Tibial artery (tissue), 4 donors: ENCODE measurements around the gene OMP.

Experiments
- DNase-seq, 2 donors: peaks; one replicate each; pipeline ENCODE4 v3.0.0-alpha.2; 2019
- H3K27ac ChIP-seq, 2 donors: fragments of 200-600 bp; sonication (generic) in 1 of 2; 1 replicate in 1 of 2; 2 replicates in 1 of 2; pipeline ENCODE4 v1.5.1; 2018 to 2019; ENCODE audit warnings: mild to moderate bottlenecking in 1 of 2
- H3K27me3 ChIP-seq, 2 donors: fragments of 200-600 bp; sonication (generic) in 1 of 2; one replicate each; pipeline versions ENCODE4 v1.5.1 to v1.6.0; 2016 to 2019
- H3K36me3 ChIP-seq, 3 donors: fragments of 200-600 bp; sonication (generic) in 2 of 3; one replicate each; pipeline ENCODE4 v1.5.1; 2016 to 2019; ENCODE audit warnings: mild to moderate bottlenecking in 2 of 3
- H3K4me1 ChIP-seq, 4 donors: fragments of 200-600 bp; sonication (generic) in 2 of 4; 1 replicate in 3 of 4; 2 replicates in 1 of 4; pipeline ENCODE4 v1.5.1; 2016 to 2019
- H3K4me3 ChIP-seq, 2 donors: fragments of 200-600 bp; sonication (generic) in 1 of 2; 1 replicate in 1 of 2; 2 replicates in 1 of 2; pipeline ENCODE4 v1.5.1; 2018 to 2019; ENCODE audit warnings: mild to moderate bottlenecking in 2 of 2
- H3K9me3 ChIP-seq, 3 donors: fragments of 200-600 bp; sonication (generic) in 1 of 3; one replicate each; pipeline ENCODE4 v1.5.1; 2016 to 2019
- CTCF ChIP-seq, 2 experiments: fragments of 200-600 bp in 1 of 2; fragments of 450-650 bp in 1 of 2; IDR thresholded peaks; one replicate each; pipeline ENCODE4 v1.5.1; 2017 to 2019; ENCODE audit warnings: antibody characterized with exemption in 2 of 2, mild to moderate bottlenecking in 1 of 2, moderate library complexity in 1 of 2
- intact Hi-C: fragments of 100-400 bp; cut with DNase I; formaldehyde crosslinking; loops from one replicate; pipeline ENCODE4 v1.15.0; 2023; ENCODE audit warnings: low total_unique reads

The OMP gene

GRCh38 chr11:77111277-77111676 is 8.6 kb downstream of the OMP start:
- no peak for DNase-seq
- intact Hi-C loops, result no loop called here
- no peak for TF ChIP-seq CTCF (IDR thresholded peaks at IDR 0.05)

GRCh38 chr11:77111946-77112345 is 9.3 kb downstream of the OMP start:
- Histone ChIP-seq H3K27me3 (no peaks in the 10 kb centered on the region), H3K4me1 (peaks cover 0 to 11% (median 6%) of the 10 kb centered on the region in 4 donors), H3K36me3 (peaks cover 0 to 12% (median 4%) of the 10 kb centered on the region in 3 donors), H3K4me3 (no peak overlapping the region), H3K9me3 (no peaks in the 10 kb centered on the region), H3K27ac (no peak overlapping the region)
- no peak for TF ChIP-seq CTCF (IDR thresholded peaks at IDR 0.05)
- intact Hi-C loops, result no loop called here
- DNase-seq, result no peak

More at GRCh38 chr11:77111277-77111676, 8.6 kb downstream of the OMP start:
- peaks cover 0 to 12% (median 4%) of the 10 kb centered on the region in 3 donors for H3K36me3 ChIP-seq
- no peaks in the 10 kb centered on the region for H3K9me3 ChIP-seq
- no peak overlapping the region for H3K4me3 ChIP-seq
- no peak overlapping the region for H3K27ac ChIP-seq
- H3K27me3 ChIP-seq, result no peaks in the 10 kb centered on the region
- peaks cover 0 to 11% (median 6%) of the 10 kb centered on the region in 4 donors for H3K4me1 ChIP-seq

GRCh38 chr11:77112641-77113381 is 10.2 kb downstream of the OMP start:
- intact Hi-C loops, result no loop called here
- DNase-seq, result no peak

GRCh38 chr11:77113382-77114088 is 10.9 kb downstream of the OMP start:
- Histone ChIP-seq H3K27ac (no peak overlapping the region), H3K9me3 (no peaks in the 10 kb centered on the region), H3K4me1 (no peaks in the 10 kb centered on the region), H3K36me3 (peaks cover 0 to 21% (median 8%) of the 10 kb centered on the region in 3 donors), H3K4me3 (no peak overlapping the region), H3K27me3 (no peaks in the 10 kb centered on the region)
- TF ChIP-seq CTCF (IDR thresholded peaks at IDR 0.05), result peak in 1 of 2 experiments; percentile 47
- no peak for DNase-seq
- intact Hi-C loops, result no loop called here

More at GRCh38 chr11:77112641-77113381, 10.2 kb downstream of the OMP start:
- Histone ChIP-seq H3K4me1 (peaks cover 0 to 4% (median 2%) of the 10 kb centered on the region in 4 donors), H3K36me3 (peaks cover 0 to 14% (median 4%) of the 10 kb centered on the region in 3 donors), H3K9me3 (no peaks in the 10 kb centered on the region), H3K27me3 (no peaks in the 10 kb centered on the region), H3K27ac (no peak overlapping the region), H3K4me3 (no peak overlapping the region)
- TF ChIP-seq CTCF (IDR thresholded peaks at IDR 0.05), result no peak

- Histone ChIP-seq H3K36me3 (peaks cover 0 to 26% (median 12%) of the 10 kb centered on the region in 3 donors), H3K4me3 (no peak overlapping the region), H3K27me3 (no peaks in the 10 kb centered on the region), H3K27ac (no peak overlapping the region), H3K9me3 (no peaks in the 10 kb centered on the region), H3K4me1 (no peaks in the 10 kb centered on the region)
- intact Hi-C loops, result no loop called here
- DNase-seq, result no peak
- no peak for TF ChIP-seq CTCF (IDR thresholded peaks at IDR 0.05)
Measured at GRCh38 chr11:77114089-77114463, 11.4 kb downstream of the OMP start.
